A549 (cell line): ENCODE measurements around the gene ANKMY2.

Experiments
- JUN ChIP-seq, 2 experiments: fragments of >200 bp; sonication (Bioruptor Twin); formaldehyde crosslinking; IDR thresholded peaks; 2 replicates in 1 of 2; 3 replicates in 1 of 2; pipeline ENCODE4 v1.6.1; 2016 to 2017
- POLR2A ChIP-seq: IDR thresholded peaks from 2 replicates; pipeline ENCODE4 v1.6.1; 2012; ENCODE audit warnings: mild to moderate bottlenecking, low read length
- POLR2AphosphoS2 ChIP-seq: conservative IDR thresholded peaks from 2 replicates; pipeline ENCODE4 v1.6.1; 2012; ENCODE audit warnings: low read length, improper control_type of control experiment, inconsistent platforms

GRCh38 chr7:16579216-16579615, 66.3 kb downstream of the ANKMY2 start:
- TF ChIP-seq JUN (IDR thresholded peaks at IDR 0.05), result no peak
- no peak for TF ChIP-seq POLR2AphosphoS2
- no peak for TF ChIP-seq POLR2A
